MCF 10A (cell line): ENCODE measurements around the gene SATB1. TPM values are rescaled to one million over a fixed set of nuclear protein-coding genes. Genes with fewer than 3 reads are reported as not detected.

Source experiments
- BruUV-seq: library from RNA; stranded (reverse); fragments of 400-500 nt; replicated peaks from 2 replicates; lab custom pipeline; 2021; lab: Mats Ljungman, UMichigan
- CTCF ChIA-PET: fragments of 300-600 bp; sonication (Branson Sonifier 250); formaldehyde crosslinking; extraction: SDS; loops from one replicate; lab custom pipeline; 2021; ENCODE audit warnings: antibody characterized with exemption, inconsistent platforms; lab: Yijun Ruan, JAX
- POLR2A ChIA-PET: fragments of 300-600, 350-650 bp; sonication (Branson Sonifier 250); formaldehyde crosslinking; extraction: SDS; loops from one replicate; lab custom pipeline; 2020; ENCODE audit warnings: antibody characterized with exemption, inconsistent platforms; lab: Yijun Ruan, JAX
- DNase-seq: peaks from one replicate; pipeline ENCODE4 v3.0.0-alpha.2; 2018; ENCODE audit not compliant: unreplicated experiment
- H3K27ac Mint-ChIP-seq: one replicate; pipeline ENCODE4 v1.8.0; 2022; ENCODE audit warnings: mild to moderate bottlenecking, low read depth, mixed read lengths; ENCODE audit not compliant: unreplicated experiment
- H3K27me3 Mint-ChIP-seq: one replicate; pipeline ENCODE4 v1.8.0; 2022; ENCODE audit warnings: mixed read lengths; ENCODE audit not compliant: insufficient read depth, unreplicated experiment
- H3K36me3 Mint-ChIP-seq: one replicate; pipeline ENCODE4 v1.8.0; 2022; ENCODE audit warnings: mild to moderate bottlenecking, moderate library complexity, mixed read lengths; ENCODE audit not compliant: insufficient read depth, unreplicated experiment
- H3K4me1 Mint-ChIP-seq: one replicate; pipeline ENCODE4 v1.8.0; 2022; ENCODE audit warnings: mixed read lengths; ENCODE audit not compliant: insufficient read depth, unreplicated experiment
- H3K4me3 Mint-ChIP-seq: one replicate; pipeline ENCODE4 v1.8.0; 2022; ENCODE audit warnings: mild to moderate bottlenecking, moderate library complexity, mixed read lengths; ENCODE audit not compliant: unreplicated experiment
- H3K9me3 Mint-ChIP-seq: one replicate; pipeline ENCODE4 v1.8.0; 2022; ENCODE audit warnings: mixed read lengths; ENCODE audit not compliant: unreplicated experiment
- CTCF ChIP-seq: fragments of 200-600 bp; IDR thresholded peaks from one replicate; pipeline ENCODE4 v1.8.0; 2022; ENCODE audit warnings: antibody characterized with exemption, mild to moderate bottlenecking; ENCODE audit not compliant: unreplicated experiment
- intact Hi-C: fragments of 100-400 bp; cut with micrococcal nuclease; formaldehyde crosslinking; loops from 2 replicates; pipeline ENCODE4 v1.14.1; 2022
- total RNA-seq: library from RNA; stranded (reverse); gene quantifications from 2 replicates; pipeline ENCODE4 v1.2.3, GENCODE V29; 2022

Gene SATB1
- total RNA-seq, 1 experiment from 2014 or later: 0.23 TPM

GRCh38 chr3:18438586-18438985 lies 13.4 kb upstream of the SATB1 start:
- no peaks in the 10 kb centered on the region for H3K9me3 Mint-ChIP-seq
- no peaks in the 10 kb centered on the region for H3K36me3 Mint-ChIP-seq
- H3K27ac Mint-ChIP-seq: no peak overlapping the region
- H3K27me3 Mint-ChIP-seq: peaks cover 79% of the 10 kb centered on the region
- H3K4me1 Mint-ChIP-seq: no peaks in the 10 kb centered on the region
- H3K4me3 Mint-ChIP-seq: no peak overlapping the region
- intact Hi-C loops: no loop called here
- no TSS peak for BruUV-seq
- ChIA-PET POLR2A (no interaction called here), CTCF (interaction anchor here (0.6 to 1.2 kb wide), 2 partner anchors 21 to 597 kb away, joined by 3 read pairs; no protein-coding TSS in a partner anchor)
- DNase-seq: no peak
- TF ChIP-seq CTCF: no peak

- no peak overlapping the region for H3K4me3 Mint-ChIP-seq
- H3K27me3 Mint-ChIP-seq: peaks cover 82% of the 10 kb centered on the region
- no peak for DNase-seq
- ChIA-PET POLR2A (interaction anchor here (0.8 to 1.1 kb wide), 2 partner anchors 12 to 13 kb away, joined by 3 to 4 read pairs; no protein-coding TSS in a partner anchor), CTCF (interaction anchor here (0.6 to 0.7 kb wide), 4 partner anchors 10 to 1203 kb away, joined by 3 to 7 read pairs (median 4); no protein-coding TSS in a partner anchor)
- no peaks in the 10 kb centered on the region for H3K4me1 Mint-ChIP-seq
- BruUV-seq: no TSS peak
- no peaks in the 10 kb centered on the region for H3K36me3 Mint-ChIP-seq
- TF ChIP-seq CTCF: no peak
- H3K27ac Mint-ChIP-seq: no peak overlapping the region
- intact Hi-C loops: no loop called here
- H3K9me3 Mint-ChIP-seq: no peaks in the 10 kb centered on the region
Observed at GRCh38 chr3:18436213-18436612, 11.1 kb upstream of the SATB1 start.

GRCh38 chr3:18434711-18435110 lies 9.6 kb upstream of the SATB1 start:
- CTCF ChIA-PET: no interaction called here
- no peak overlapping the region for H3K27ac Mint-ChIP-seq
- H3K4me3 Mint-ChIP-seq: no peak overlapping the region
- DNase-seq: no peak
- intact Hi-C loops: no loop called here
- TF ChIP-seq CTCF: no peak
- H3K27me3 Mint-ChIP-seq: peaks cover 82% of the 10 kb centered on the region
- BruUV-seq: no TSS peak
- no peaks in the 10 kb centered on the region for H3K9me3 Mint-ChIP-seq
- POLR2A ChIA-PET: interaction anchor here (0.6 kb wide), 1 partner anchor 14 kb away, joined by 3 read pairs; no protein-coding TSS in a partner anchor
- H3K4me1 Mint-ChIP-seq: no peaks in the 10 kb centered on the region
- H3K36me3 Mint-ChIP-seq: no peaks in the 10 kb centered on the region

GRCh38 chr3:18432752-18433151 lies 7.6 kb upstream of the SATB1 start:
- DNase-seq: no peak
- TF ChIP-seq CTCF: no peak
- ChIA-PET POLR2A (interaction anchor here (1.6 kb wide), 1 partner anchor 9 kb away, joined by 3 read pairs; no protein-coding TSS in a partner anchor), CTCF (interaction anchor here (0.6 to 0.7 kb wide), 3 partner anchors 15 to 436 kb away, joined by 3 to 4 read pairs (median 3); no protein-coding TSS in a partner anchor)
- Mint-ChIP-seq H3K4me3 (no peak overlapping the region), H3K36me3 (no peaks in the 10 kb centered on the region), H3K27me3 (peaks cover 83% of the 10 kb centered on the region), H3K27ac (no peak overlapping the region), H3K9me3 (no peaks in the 10 kb centered on the region), H3K4me1 (no peaks in the 10 kb centered on the region)
- intact Hi-C loops: no loop called here
- no TSS peak for BruUV-seq
